A549 (cell line): ENCODE measurements around the gene NRK.

Experiments used
- CBX8 ChIP-seq: fragments of 200-600 bp; sonication (generic); IDR thresholded peaks from 2 replicates; pipeline ENCODE4 v1.6.1; 2016
- CTCF ChIP-seq: fragments of >200 bp; sonication (Bioruptor Twin); formaldehyde crosslinking; IDR thresholded peaks from 3 replicates; pipeline ENCODE4 v1.5.1; 2016
- ESRRA ChIP-seq: fragments of 150-350 bp; IDR thresholded peaks from 2 replicates; pipeline ENCODE4 v1.6.1; 2014; ENCODE audit warnings: mild to moderate bottlenecking, low read length, borderline replicate concordance
- HMGXB4 ChIP-seq: fragments of 250-450 bp; sonication (Bioruptor Pico); IDR thresholded peaks from 2 replicates; pipeline ENCODE4 v1.5.0; 2021; ENCODE audit warnings: mild to moderate bottlenecking, moderate library complexity, borderline replicate concordance
- JUNB ChIP-seq: fragments of >200 bp; sonication (Bioruptor Twin); formaldehyde crosslinking; IDR thresholded peaks from 2 replicates; pipeline ENCODE4 v1.6.1; 2016
- MAFK ChIP-seq: fragments of 450-650 bp; IDR thresholded peaks from 2 replicates; pipeline ENCODE4 v1.6.1; 2014; ENCODE audit not compliant: partially characterized antibody
- MAZ ChIP-seq: fragments of 150-350 bp; IDR thresholded peaks from 2 replicates; pipeline ENCODE4 v1.6.1; 2014; ENCODE audit warnings: antibody characterized with exemption, low read depth, low read length, borderline replicate concordance
- PHF8 ChIP-seq: fragments of 200-600 bp; sonication (generic); IDR thresholded peaks from 2 replicates; pipeline ENCODE4 v1.6.1; 2016; ENCODE audit warnings: low read depth, mild to moderate bottlenecking, antibody characterized with exemption, moderate library complexity, borderline replicate concordance
- POLR2A ChIP-seq: IDR thresholded peaks from 2 replicates; pipeline ENCODE4 v1.6.1; 2012; ENCODE audit warnings: mild to moderate bottlenecking, low read length
- RAD21 ChIP-seq, 2 experiments: fragments of >200 bp in 1 of 2; sonication (Bioruptor Twin) in 1 of 2; formaldehyde crosslinking in 1 of 2; IDR thresholded peaks in 1 of 2; conservative IDR thresholded peaks in 1 of 2; 2 replicates in 1 of 2; 3 replicates in 1 of 2; pipeline ENCODE4 v1.6.1; 2012 to 2018; ENCODE audit warnings: inconsistent platforms in 1 of 2
- USF2 ChIP-seq: fragments of 450-650 bp; IDR thresholded peaks from 2 replicates; pipeline ENCODE4 v1.6.1; 2014; ENCODE audit warnings: antibody characterized with exemption
- TF ChIP-seq, protein P1 (sequence below): IDR thresholded peaks from 2 replicates; pipeline ENCODE4 v1.6.1; 2012

DNA sequence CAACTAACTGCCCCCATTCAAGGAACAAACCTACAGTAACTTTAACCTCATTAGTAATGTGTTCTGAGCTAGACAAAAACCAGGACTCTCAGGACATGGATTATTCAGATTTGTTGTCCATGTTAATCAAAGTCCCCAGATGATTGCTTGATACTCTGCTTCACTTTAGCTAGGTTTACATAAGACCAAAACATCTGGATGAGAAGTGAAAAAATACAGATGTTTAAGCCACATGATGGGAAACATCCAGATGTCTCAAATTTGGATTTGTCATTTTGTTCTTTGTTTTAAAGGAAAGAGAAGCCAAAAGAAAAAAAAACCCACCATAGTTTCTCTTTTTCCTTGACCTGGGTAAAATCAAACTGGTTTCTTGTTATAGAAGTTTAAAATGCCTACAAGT, 48.5 kb upstream of the NRK start:
- TF ChIP-seq MAZ = no peak
- TF ChIP-seq JUNB = no peak
- TF ChIP-seq CTCF = no peak
- no peak for TF ChIP-seq HMGXB4 (CRISPR knock-in tag)
- TF ChIP-seq CBX8 = no peak
- TF ChIP-seq POLR2A = no peak
- TF ChIP-seq, protein P1, sequence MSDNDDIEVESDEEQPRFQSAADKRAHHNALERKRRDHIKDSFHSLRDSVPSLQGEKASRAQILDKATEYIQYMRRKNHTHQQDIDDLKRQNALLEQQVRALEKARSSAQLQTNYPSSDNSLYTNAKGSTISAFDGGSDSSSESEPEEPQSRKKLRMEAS = no peak
- TF ChIP-seq MAFK = no peak
- TF ChIP-seq USF2 = no peak
- TF ChIP-seq RAD21 (conservative IDR thresholded peaks at IDR 0.05 in 1 of 2, IDR thresholded peaks at IDR 0.05 in 1 of 2) = no peak
- TF ChIP-seq PHF8 = no peak
- no peak for TF ChIP-seq ESRRA
